Fibroblast of lung (primary cell): ENCODE results near the gene MED15. TPM values are rescaled to one million over a fixed set of nuclear protein-coding genes. Genes with fewer than 3 reads are reported as not detected.
"Not testable (repeated sequence)": the region's sequence is repeated elsewhere in the genome, so short reads cannot be mapped to it uniquely, and the experiment has no call there.

Source experiments
- DNase-seq, 2 donors: peaks; one replicate each; pipeline versions ENCODE4 v3.0.0 to v3.0.0-alpha.2; 2010; ENCODE audit warnings: low read depth in 2 of 2
- H2AFZ ChIP-seq: 2 replicates; pipeline ENCODE4 v1.5.1; 2012; ENCODE audit warnings: low read length, control low read depth, inconsistent platforms
- H3K27ac ChIP-seq: 2 replicates; pipeline ENCODE4 v1.5.1; 2011; ENCODE audit warnings: low read length, control low read depth; ENCODE audit not compliant: insufficient read depth
- H3K27me3 ChIP-seq: 2 replicates; pipeline ENCODE4 v1.5.1; 2011; ENCODE audit warnings: mild to moderate bottlenecking, low read length; ENCODE audit not compliant: control insufficient read depth, insufficient read depth
- H3K36me3 ChIP-seq: 2 replicates; pipeline ENCODE4 v1.5.1; 2011; ENCODE audit warnings: low read length; ENCODE audit not compliant: control insufficient read depth, insufficient read depth
- H3K4me1 ChIP-seq: 2 replicates; pipeline ENCODE4 v1.5.1; 2011; ENCODE audit warnings: low read length; ENCODE audit not compliant: control insufficient read depth, insufficient read depth; ENCODE audit errors: extremely low read depth
- H3K4me2 ChIP-seq: 2 replicates; pipeline ENCODE4 v1.5.1; 2011; ENCODE audit warnings: low read length, control low read depth; ENCODE audit not compliant: insufficient read depth; ENCODE audit errors: extremely low read depth
- H3K4me3 ChIP-seq, 4 experiments: fragments of 200-600 bp in 1 of 4; sonication (generic) in 1 of 4; replicated peaks in 1 of 4; 2 replicates each; pipeline ENCODE4 v1.5.1; 2011 to 2016; ENCODE audit warnings: low read length in 4 of 4, low read depth in 3 of 4, mild to moderate bottlenecking in 3 of 4, control low read depth in 2 of 4, inconsistent platforms in 1 of 4, mixed read lengths in 1 of 4; ENCODE audit not compliant: insufficient read depth in 1 of 4; ENCODE audit errors: control extremely low read depth in 1 of 4
- H3K79me2 ChIP-seq: 2 replicates; pipeline ENCODE4 v1.5.1; 2012; ENCODE audit warnings: mild to moderate bottlenecking, low read length, inconsistent platforms; ENCODE audit not compliant: control insufficient read depth, insufficient read depth
- H3K9ac ChIP-seq: 2 replicates; pipeline ENCODE4 v1.5.1; 2011; ENCODE audit warnings: mild to moderate bottlenecking, low read length, control low read depth; ENCODE audit not compliant: insufficient read depth
- H3K9me3 ChIP-seq: 2 replicates; pipeline ENCODE4 v1.5.1; 2012; ENCODE audit warnings: low read depth, low read length; ENCODE audit not compliant: control insufficient read depth, insufficient read depth
- H4K20me1 ChIP-seq: 2 replicates; pipeline ENCODE4 v1.5.1; 2011; ENCODE audit warnings: low read length; ENCODE audit not compliant: control insufficient read depth, insufficient read depth; ENCODE audit errors: extremely low read depth
- EZH2 ChIP-seq: IDR thresholded peaks from 2 replicates; pipeline ENCODE4 v1.5.1; 2012; ENCODE audit warnings: low read length, control low read depth, mild to moderate bottlenecking; ENCODE audit errors: missing control alignments
- polyA plus RNA-seq, 2 donors: library from polyadenylated mRNA; depleted of rRNA in 1 of 2; stranded (reverse) in 1 of 2; unstranded in 1 of 2; fragments of >200 nt; gene quantifications; 2 replicates each; pipeline ENCODE4 v1.2.1, GENCODE V29; 2011 to 2012; ENCODE audit warnings: missing spikeins in 1 of 2
- total RNA-seq: library from RNA; depleted of rRNA; stranded (reverse); fragments of >200 nt; gene quantifications from 2 replicates; pipeline ENCODE4 v1.2.1, GENCODE V29; 2014
- TF ChIP-seq, protein P1 (sequence below), 2 donors: IDR thresholded peaks in 1 of 2; conservative IDR thresholded peaks in 1 of 2; 1 replicate in 1 of 2; 2 replicates in 1 of 2; pipeline ENCODE4 v1.5.1; 2011 to 2012; ENCODE audit warnings: low read length in 2 of 2, control low read depth in 1 of 2, inconsistent platforms in 1 of 2, low read depth in 1 of 2, mild to moderate bottlenecking in 1 of 2

The MED15 gene
- total and polyA plus RNA-seq, 2 donors (not counting 1 experiment from before 2014, with no cell fraction given): 28.6 TPM

DNA sequence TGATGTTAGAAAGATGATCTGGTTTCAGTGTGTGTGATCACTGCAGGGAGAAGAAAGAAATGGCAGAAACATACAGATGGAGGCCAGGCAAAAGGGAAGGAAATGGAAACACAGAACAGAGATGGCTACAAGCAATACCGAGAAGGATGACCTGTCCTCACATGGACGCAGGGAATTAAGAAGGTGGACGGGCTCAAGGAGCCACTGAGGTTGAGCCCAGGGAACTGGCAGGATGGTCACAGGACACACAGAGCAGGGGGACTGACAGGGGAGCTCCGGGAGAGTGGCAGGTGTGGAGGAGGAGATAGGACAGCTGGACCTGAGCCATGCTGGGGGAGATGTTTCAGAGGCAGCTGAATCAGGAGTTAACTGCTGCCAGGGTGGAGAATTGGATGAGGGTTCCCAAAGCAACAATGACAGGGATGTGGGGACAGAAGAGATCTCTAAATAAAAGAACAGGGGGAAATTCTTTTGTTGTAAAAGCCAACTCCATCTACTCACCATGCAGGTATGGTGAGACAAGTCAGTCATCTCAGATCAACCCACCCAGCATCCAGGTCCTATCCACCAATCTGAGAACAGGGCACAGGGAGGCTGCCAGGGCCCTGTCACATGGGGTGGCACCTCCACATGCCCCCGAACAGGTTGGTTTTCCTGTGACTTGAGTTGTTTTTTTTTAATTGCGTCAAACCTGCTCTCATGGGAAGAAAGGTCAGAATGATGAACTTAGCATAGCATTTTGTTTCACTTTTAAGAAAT lies 38.1 kb upstream of the MED15 start:
- H2AFZ ChIP-seq: no peak overlapping the region
- no peak overlapping the region for H3K9ac ChIP-seq
- H3K27ac ChIP-seq: no peak overlapping the region
- H3K4me2 ChIP-seq: no peak overlapping the region
- no peak for DNase-seq
- TF ChIP-seq, protein P1, sequence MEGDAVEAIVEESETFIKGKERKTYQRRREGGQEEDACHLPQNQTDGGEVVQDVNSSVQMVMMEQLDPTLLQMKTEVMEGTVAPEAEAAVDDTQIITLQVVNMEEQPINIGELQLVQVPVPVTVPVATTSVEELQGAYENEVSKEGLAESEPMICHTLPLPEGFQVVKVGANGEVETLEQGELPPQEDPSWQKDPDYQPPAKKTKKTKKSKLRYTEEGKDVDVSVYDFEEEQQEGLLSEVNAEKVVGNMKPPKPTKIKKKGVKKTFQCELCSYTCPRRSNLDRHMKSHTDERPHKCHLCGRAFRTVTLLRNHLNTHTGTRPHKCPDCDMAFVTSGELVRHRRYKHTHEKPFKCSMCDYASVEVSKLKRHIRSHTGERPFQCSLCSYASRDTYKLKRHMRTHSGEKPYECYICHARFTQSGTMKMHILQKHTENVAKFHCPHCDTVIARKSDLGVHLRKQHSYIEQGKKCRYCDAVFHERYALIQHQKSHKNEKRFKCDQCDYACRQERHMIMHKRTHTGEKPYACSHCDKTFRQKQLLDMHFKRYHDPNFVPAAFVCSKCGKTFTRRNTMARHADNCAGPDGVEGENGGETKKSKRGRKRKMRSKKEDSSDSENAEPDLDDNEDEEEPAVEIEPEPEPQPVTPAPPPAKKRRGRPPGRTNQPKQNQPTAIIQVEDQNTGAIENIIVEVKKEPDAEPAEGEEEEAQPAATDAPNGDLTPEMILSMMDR (conservative IDR thresholded peaks at IDR 0.05 in 1 of 2, IDR thresholded peaks at IDR 0.05 in 1 of 2; ENCODE audit: low read depth in 1 of 2, low read length in 2 of 2): no peak
- TF ChIP-seq EZH2: no peak
- no peak overlapping the region for H3K4me3 ChIP-seq
- peaks cover 14% of the 10 kb centered on the region for H3K36me3 ChIP-seq
- no peaks in the 10 kb centered on the region for H3K79me2 ChIP-seq
- H3K27me3 ChIP-seq: no peaks in the 10 kb centered on the region
- H3K4me1 ChIP-seq: no peaks in the 10 kb centered on the region
- H4K20me1 ChIP-seq: no peaks in the 10 kb centered on the region
- no peaks in the 10 kb centered on the region for H3K9me3 ChIP-seq

DNA sequence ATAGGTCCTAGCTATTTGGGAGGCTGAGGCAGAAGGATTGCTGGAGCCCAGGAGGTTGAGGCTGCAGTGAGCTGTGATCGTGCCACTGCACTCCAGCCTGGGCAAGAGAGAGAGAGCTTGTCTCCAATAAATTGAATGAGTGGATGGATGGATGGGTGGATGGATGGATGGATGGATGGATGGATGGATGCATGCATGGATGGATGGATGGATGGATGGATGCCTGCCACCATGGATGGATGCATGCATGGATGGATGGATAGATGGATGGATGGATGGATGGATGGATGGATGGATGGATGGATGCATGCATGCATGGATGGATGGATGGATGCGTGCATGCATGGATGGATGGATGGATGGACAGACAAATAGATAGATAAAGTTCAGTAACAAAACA lies 36.9 kb upstream of the MED15 start:
- H3K36me3 ChIP-seq, H3K4me1 ChIP-seq, H3K9ac ChIP-seq, H4K20me1 ChIP-seq, H2AFZ ChIP-seq, H3K27me3 ChIP-seq, H3K79me2 ChIP-seq, H3K9me3 ChIP-seq, H3K27ac ChIP-seq, H3K4me3 ChIP-seq, DNase-seq, H3K4me2 ChIP-seq: not testable (repeated sequence)

DNA sequence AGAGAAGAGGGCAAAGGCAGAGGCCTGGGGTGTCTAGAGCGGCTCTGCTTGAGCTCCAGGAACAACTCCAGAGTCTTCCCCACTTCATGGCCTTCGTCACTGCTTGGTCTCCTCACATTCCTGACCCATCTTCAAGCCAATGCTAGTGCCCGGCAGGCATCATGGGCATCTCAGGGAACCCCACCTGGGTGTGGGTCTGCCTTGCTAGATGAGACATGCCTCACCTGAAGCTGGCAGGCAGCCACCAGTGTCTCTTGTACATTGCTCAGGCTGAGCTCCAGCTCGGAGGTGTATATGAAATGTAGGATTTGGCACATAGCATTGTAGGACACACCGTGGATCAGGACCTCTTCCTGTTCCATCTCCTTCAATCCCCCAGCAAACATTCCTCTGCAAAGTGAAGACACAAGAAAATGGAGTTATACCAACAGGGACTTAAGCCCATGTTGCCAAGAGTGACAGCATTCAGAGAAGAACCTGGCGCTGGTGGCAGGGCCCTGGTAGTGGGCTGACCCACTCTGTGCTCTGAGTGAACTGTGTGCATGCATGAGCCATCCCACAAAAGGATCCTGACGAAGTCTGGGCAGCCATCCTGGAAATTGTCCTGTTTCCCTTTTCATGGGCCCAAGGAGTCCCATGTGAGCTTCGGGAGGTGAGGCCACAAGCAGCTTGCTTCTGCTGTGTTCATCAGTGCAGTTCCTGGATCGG lies 36.1 kb upstream of the MED15 start:
- no peaks in the 10 kb centered on the region for H3K27me3 ChIP-seq
- H3K79me2 ChIP-seq: no peaks in the 10 kb centered on the region
- H3K4me3 ChIP-seq: no peak overlapping the region
- no peaks in the 10 kb centered on the region for H4K20me1 ChIP-seq
- no peak overlapping the region for H2AFZ ChIP-seq
- H3K4me1 ChIP-seq: no peaks in the 10 kb centered on the region
- no peak for DNase-seq
- H3K9me3 ChIP-seq: no peaks in the 10 kb centered on the region
- TF ChIP-seq EZH2: no peak
- TF ChIP-seq, protein P1 (conservative IDR thresholded peaks at IDR 0.05 in 1 of 2, IDR thresholded peaks at IDR 0.05 in 1 of 2; ENCODE audit: low read depth in 1 of 2, low read length in 2 of 2): no peak
- H3K27ac ChIP-seq: no peak overlapping the region
- no peak overlapping the region for H3K4me2 ChIP-seq
- H3K36me3 ChIP-seq: peaks cover 8% of the 10 kb centered on the region
- H3K9ac ChIP-seq: no peak overlapping the region
